Natural killer cell (primary cell): Measurements from ENCODE around the gene SFTPD. TPM values are rescaled to one million over a fixed set of nuclear protein-coding genes. Genes with fewer than 3 reads are reported as not detected.
"Not testable (repeated sequence)": the region's sequence is repeated elsewhere in the genome, so short reads cannot be mapped to it uniquely, and the experiment has no call there.

Source experiments
- ATAC-seq, 3 donors: fragments of 150-1000 bp in 2 of 3; fragments of 200-7000 bp in 1 of 3; cut with Tn5 transposase; 1 replicate in 1 of 3; 2 replicates in 2 of 3; pipeline ENCODE4 v1.10.0; 2021; ENCODE audit warnings: mild to moderate bottlenecking in 2 of 3, moderate library complexity in 2 of 3
- DNase-seq, 2 donors: peaks; one replicate each; pipeline versions ENCODE4 v3.0.0 to v3.0.0-alpha.2; 2013 to 2021; ENCODE audit warnings: mixed read lengths in 1 of 2
- H3K27ac ChIP-seq: one replicate; pipeline ENCODE4 v1.5.1; 2013; ENCODE audit warnings: mild to moderate bottlenecking, low read length
- H3K27me3 ChIP-seq: one replicate; pipeline ENCODE4 v1.6.1; 2013; ENCODE audit warnings: low read length; ENCODE audit not compliant: control insufficient read depth, insufficient read depth
- H3K36me3 ChIP-seq: one replicate; pipeline ENCODE4 v1.6.1; 2013; ENCODE audit warnings: low read length; ENCODE audit not compliant: control insufficient read depth, insufficient read depth
- H3K4me1 ChIP-seq: one replicate; pipeline ENCODE4 v1.6.1; 2013; ENCODE audit warnings: low read length; ENCODE audit not compliant: control insufficient read depth, insufficient read depth
- H3K4me3 ChIP-seq: one replicate; pipeline ENCODE4 v1.5.1; 2013; ENCODE audit warnings: low read length
- H3K9me3 ChIP-seq: one replicate; pipeline ENCODE4 v1.6.1; 2013; ENCODE audit warnings: low read length; ENCODE audit not compliant: control insufficient read depth, insufficient read depth
- H3K27ac Mint-ChIP-seq, 2 donors: one replicate each; pipeline ENCODE4 v1.8.0; 2022; ENCODE audit warnings: mild to moderate bottlenecking in 2 of 2, mixed read lengths in 2 of 2, moderate library complexity in 1 of 2
- H3K27me3 Mint-ChIP-seq, 2 donors: one replicate each; pipeline ENCODE4 v1.8.0; 2022; ENCODE audit warnings: low read depth in 2 of 2, mixed read lengths in 2 of 2
- H3K36me3 Mint-ChIP-seq: one replicate; pipeline ENCODE4 v1.8.0; 2022; ENCODE audit warnings: mixed read lengths
- H3K4me1 Mint-ChIP-seq, 2 donors: one replicate each; pipeline ENCODE4 v1.8.0; 2022; ENCODE audit warnings: mixed read lengths in 2 of 2
- H3K4me3 Mint-ChIP-seq: one replicate; pipeline ENCODE4 v1.8.0; 2022; ENCODE audit warnings: mild to moderate bottlenecking, moderate library complexity, mixed read lengths
- H3K9me3 Mint-ChIP-seq, 2 donors: one replicate each; pipeline ENCODE4 v1.8.0; 2022; ENCODE audit warnings: mixed read lengths in 2 of 2
- WGBS: methylation state at CpG from one replicate; pipeline ENCODE4 v1.1.7; 2013; ENCODE audit warnings: missing lambda C conversion rate; ENCODE audit not compliant: insufficient coverage; 5-methylcytosine and 5-hydroxymethylcytosine counted together
- intact Hi-C: fragments of 100-400 bp; cut with micrococcal nuclease; formaldehyde crosslinking; loops from one replicate; pipeline ENCODE4 v1.14.2; 2022
- total RNA-seq, 4 donors: library from RNA; stranded (reverse); fragments of 120-200 nt in 1 of 4; gene quantifications; one replicate each; pipeline versions ENCODE4 v1.2.3 to v1.2.4, GENCODE V29; 2013 to 2022
- TF ChIP-seq, protein P1 (sequence below): fragments of 200-600 bp; IDR thresholded peaks from one replicate; pipeline ENCODE4 v1.8.0; 2022; ENCODE audit warnings: antibody characterized with exemption

Gene SFTPD
- total RNA-seq, 3 donors from 2014 or later (not counting 1 experiment from before 2014, with no cell fraction given), result 0.56 TPM; not detected in 2

DNA sequence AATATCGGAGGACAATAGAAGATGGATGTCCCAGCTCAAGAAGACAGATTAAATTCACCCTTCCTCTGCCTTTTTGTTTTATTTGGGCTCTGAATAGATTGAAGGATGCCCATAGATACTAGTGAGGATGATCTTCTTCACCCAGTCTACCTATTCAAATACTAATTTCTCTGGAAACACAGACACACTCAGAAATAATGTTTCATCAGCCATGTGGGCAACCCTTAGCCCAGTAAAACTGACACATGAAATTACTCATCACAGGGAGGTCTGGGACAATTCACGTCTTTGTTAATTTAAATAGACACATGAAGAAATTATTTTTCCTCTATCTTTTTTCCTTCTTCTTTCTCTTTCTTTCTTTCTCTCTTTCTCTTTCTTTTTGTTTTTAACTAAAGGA lies 33.1 kb downstream of the SFTPD start:
- not testable (repeated sequence) for H3K27me3 ChIP-seq, H3K9me3 Mint-ChIP-seq, ATAC-seq

DNA sequence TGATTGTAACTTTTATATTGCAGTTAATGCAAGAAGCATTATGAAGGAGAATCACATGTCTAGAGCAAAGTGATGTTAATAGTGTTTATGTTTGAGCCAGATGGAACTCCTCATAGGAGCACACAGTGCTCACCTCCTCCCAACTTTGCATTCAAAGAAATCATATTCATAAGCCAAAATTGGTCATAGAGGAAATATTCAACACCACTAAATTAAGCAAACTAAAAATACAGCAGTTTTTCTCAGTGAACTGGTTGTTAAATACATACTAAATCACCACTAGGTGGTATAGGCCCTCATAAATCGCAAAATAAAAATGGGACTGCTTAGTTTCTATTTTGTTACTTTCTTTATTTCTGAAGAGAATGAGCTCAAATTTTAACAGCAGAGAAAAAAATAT lies 34.4 kb downstream of the SFTPD start:
- H3K9me3 Mint-ChIP-seq, H3K4me1 ChIP-seq, H3K4me1 Mint-ChIP-seq, intact Hi-C loops, H3K9me3 ChIP-seq, H3K4me3 Mint-ChIP-seq, H3K27ac Mint-ChIP-seq, H3K36me3 Mint-ChIP-seq, ATAC-seq, DNase-seq, H3K36me3 ChIP-seq, H3K27me3 ChIP-seq, H3K4me3 ChIP-seq, H3K27ac ChIP-seq: not testable (repeated sequence)
- no CpG with 5 or more reads among the region's 1 CpG for WGBS
- H3K27me3 Mint-ChIP-seq, result peaks cover 11 to 25% of the 10 kb centered on the region in 2 donors

More for the DNA sequence above, 33.1 kb downstream of the SFTPD start:
- WGBS, result 100% methylated on average over 1 of the region's 2 CpGs
- H3K4me3 Mint-ChIP-seq, H3K9me3 ChIP-seq, H3K4me1 Mint-ChIP-seq, H3K27ac Mint-ChIP-seq, H3K4me3 ChIP-seq, H3K36me3 ChIP-seq, H3K4me1 ChIP-seq, H3K27ac ChIP-seq, DNase-seq, H3K36me3 Mint-ChIP-seq, intact Hi-C loops: not testable (repeated sequence)
- H3K27me3 Mint-ChIP-seq, result peaks cover 8 to 19% of the 10 kb centered on the region in 2 donors

DNA sequence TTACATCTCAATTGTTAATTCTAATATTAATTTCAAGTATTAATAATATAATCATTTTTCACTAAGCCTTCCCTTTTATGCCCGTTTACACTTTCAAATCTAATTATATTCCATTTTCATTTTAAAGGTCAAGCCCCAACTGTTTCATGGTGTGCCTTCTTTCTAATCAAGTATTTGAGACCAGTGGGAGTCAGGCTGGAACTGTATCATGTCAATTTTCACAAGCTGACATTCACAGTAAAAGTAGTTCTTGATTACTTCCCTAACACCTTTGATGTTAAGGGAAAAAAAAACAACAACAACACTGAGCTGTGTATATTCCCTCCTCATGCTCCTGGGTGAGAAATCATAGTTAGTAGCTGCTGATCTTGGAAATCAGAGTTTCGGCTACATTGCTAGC lies 38.1 kb downstream of the SFTPD start:
- Mint-ChIP-seq H3K27ac (no peak overlapping the region), H3K36me3 (no peaks in the 10 kb centered on the region), H3K9me3 (no peaks in the 10 kb centered on the region), H3K27me3 (peaks cover 28 to 37% of the 10 kb centered on the region in 2 donors), H3K4me3 (no peak overlapping the region), H3K4me1 (no peaks in the 10 kb centered on the region)
- no peaks in the 10 kb centered on the region for H3K36me3 ChIP-seq
- DNase-seq (no peak), ATAC-seq (no peak)
- no peak overlapping the region for H3K4me3 ChIP-seq
- WGBS, result 67% methylated on average over 1 of the region's 2 CpGs
- no peaks in the 10 kb centered on the region for H3K4me1 ChIP-seq
- H3K9me3 ChIP-seq, result no peaks in the 10 kb centered on the region
- H3K27ac ChIP-seq, result no peak overlapping the region
- TF ChIP-seq, protein P1, sequence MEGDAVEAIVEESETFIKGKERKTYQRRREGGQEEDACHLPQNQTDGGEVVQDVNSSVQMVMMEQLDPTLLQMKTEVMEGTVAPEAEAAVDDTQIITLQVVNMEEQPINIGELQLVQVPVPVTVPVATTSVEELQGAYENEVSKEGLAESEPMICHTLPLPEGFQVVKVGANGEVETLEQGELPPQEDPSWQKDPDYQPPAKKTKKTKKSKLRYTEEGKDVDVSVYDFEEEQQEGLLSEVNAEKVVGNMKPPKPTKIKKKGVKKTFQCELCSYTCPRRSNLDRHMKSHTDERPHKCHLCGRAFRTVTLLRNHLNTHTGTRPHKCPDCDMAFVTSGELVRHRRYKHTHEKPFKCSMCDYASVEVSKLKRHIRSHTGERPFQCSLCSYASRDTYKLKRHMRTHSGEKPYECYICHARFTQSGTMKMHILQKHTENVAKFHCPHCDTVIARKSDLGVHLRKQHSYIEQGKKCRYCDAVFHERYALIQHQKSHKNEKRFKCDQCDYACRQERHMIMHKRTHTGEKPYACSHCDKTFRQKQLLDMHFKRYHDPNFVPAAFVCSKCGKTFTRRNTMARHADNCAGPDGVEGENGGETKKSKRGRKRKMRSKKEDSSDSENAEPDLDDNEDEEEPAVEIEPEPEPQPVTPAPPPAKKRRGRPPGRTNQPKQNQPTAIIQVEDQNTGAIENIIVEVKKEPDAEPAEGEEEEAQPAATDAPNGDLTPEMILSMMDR, result no peak
- intact Hi-C loops, result no loop called here
- H3K27me3 ChIP-seq, result peaks cover 2% of the 10 kb centered on the region

DNA sequence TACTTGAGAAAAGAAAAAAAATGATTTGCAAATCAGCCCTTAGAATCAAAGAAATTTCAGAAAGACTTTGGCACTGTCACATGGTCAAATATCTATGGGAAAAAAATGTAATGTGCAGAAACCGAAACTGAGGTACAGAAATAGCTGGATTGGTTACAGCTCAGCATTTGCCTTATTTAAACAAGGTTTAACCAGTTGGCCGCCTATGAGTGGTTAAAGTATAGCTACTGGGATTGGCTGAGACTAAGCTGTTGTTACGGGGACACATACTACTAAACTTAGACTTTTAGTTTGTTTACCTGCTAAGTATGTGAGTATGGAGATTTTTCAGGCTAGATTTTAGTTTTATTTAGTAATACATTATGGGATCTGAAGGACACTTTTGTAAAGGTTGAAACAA lies 38.6 kb downstream of the SFTPD start:
- 70% methylated on average over 2 of the region's 3 CpGs for WGBS
- Histone ChIP-seq H3K27me3 (peaks cover 2% of the 10 kb centered on the region), H3K27ac (no peak overlapping the region), H3K4me3 (no peak overlapping the region), H3K36me3 (no peaks in the 10 kb centered on the region), H3K9me3 (no peaks in the 10 kb centered on the region), H3K4me1 (no peaks in the 10 kb centered on the region)
- intact Hi-C loops, result no loop called here
- Mint-ChIP-seq H3K4me1 (peaks cover 1 to 2% of the 10 kb centered on the region in 2 donors), H3K9me3 (no peaks in the 10 kb centered on the region), H3K27ac (no peak overlapping the region), H3K4me3 (no peak overlapping the region), H3K27me3 (peaks cover 29 to 41% of the 10 kb centered on the region in 2 donors), H3K36me3 (no peaks in the 10 kb centered on the region)
- ATAC-seq (no peak), DNase-seq (no peak)
- TF ChIP-seq, protein P1, result no peak
